Stimulated activated CD4-positive, alpha-beta T cell treated with anti-CD3 and anti-CD28 coated beads, Interleukin-15, amount 100 ng/mL, for 48 hours (primary cell): ENCODE results near the gene STT3B.

Source experiments
- DNase-seq, 2 donors: peaks; one replicate each; pipeline ENCODE4 v3.0.0-alpha.2; 2020; ENCODE audit warnings: low read depth in 2 of 2

The STT3B gene

GRCh38 chr3:31648286-31648968 is 115.7 kb downstream of the STT3B start:
- no peak for DNase-seq

DNA sequence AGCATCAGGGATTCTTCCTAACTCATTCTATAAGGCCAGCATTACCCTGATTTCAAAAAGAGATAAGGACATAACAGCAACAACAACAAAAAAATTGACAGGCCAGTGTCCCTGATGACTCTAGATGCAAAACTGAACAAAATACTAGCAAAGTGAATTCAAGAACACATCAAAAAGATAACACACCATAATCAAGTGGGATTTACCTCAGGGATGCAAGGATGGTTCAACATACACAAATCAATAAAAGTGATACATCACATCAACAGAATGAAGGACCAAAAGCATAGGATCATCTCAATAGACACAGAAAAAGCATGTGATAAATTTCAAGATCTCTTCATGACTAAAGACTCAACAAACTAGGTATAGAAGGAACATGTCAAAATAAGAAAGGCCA is 119.6 kb downstream of the STT3B start:
- DNase-seq = no peak

- DNase-seq = no peak
Measured at GRCh38 chr3:31653464-31653863, 120.7 kb downstream of the STT3B start.

- DNase-seq = no peak
Measured at GRCh38 chr3:31654998-31655397, 122.3 kb downstream of the STT3B start.

DNA sequence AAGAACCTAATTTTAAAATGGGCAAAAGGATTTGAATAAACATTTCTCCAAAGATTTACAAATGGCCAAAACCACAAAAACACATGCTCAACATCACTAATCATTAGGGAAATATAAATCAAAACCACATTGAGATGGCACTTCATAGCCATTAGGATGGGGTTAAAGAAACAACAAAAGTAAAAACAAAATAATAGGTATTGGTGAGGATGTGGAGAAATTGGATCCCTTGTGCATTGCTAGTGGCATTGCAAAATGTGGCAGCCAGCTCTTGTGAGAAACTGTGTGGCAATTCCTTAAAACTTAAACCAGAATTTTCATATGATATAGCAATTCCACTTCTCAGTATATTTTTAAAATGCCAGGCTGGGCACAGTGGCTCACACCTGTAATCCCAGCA is 126.5 kb downstream of the STT3B start:
- no peak for DNase-seq

- DNase-seq = no peak
Measured at GRCh38 chr3:31661286-31661685, 128.6 kb downstream of the STT3B start.

- DNase-seq = no peak
Measured at GRCh38 chr3:31661993-31662670, 129.4 kb downstream of the STT3B start.

- DNase-seq = no peak
Measured at GRCh38 chr3:31664031-31664430, 131.3 kb downstream of the STT3B start.

DNA sequence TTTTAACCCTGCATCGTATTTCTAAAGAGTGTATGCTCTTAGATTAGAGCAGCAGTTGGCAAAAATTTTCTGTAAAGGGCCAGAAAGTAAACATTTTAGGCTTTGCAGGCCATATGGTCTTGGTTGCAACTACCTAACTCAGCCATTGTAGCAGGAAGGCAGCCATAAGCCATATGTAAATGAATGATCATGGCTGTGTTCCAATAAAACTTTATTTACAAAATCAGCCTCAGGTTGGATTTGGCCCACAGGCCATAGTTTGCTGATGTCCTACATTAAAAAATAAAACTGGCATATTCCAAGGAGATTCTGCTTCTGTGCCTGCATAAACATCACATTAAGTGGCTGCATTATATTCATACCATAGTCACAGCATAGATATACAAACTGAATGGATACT is 134.9 kb downstream of the STT3B start:
- DNase-seq = no peak

DNA sequence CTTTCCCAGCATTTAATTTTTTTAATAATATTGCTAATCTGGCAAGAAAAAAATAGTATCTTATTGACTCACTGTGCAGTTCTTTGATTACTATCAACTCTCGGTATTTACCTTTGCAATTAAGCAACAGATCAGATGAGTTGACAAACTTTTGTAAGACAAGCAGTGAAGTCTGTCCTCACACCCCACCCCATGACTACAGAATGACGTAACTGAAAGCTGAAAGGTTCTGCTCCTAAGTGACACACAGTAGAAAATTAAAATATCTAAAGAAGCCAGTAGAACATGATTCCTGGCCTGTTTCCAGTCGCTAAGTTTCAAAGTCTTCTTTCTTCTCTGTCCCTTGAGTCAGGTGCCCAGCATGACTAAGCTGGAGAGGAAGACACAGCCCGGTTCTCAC is 135.5 kb downstream of the STT3B start:
- DNase-seq = no peak

- DNase-seq = no peak
Measured at GRCh38 chr3:31670136-31670535, 137.4 kb downstream of the STT3B start.

GRCh38 chr3:31670722-31671121 is 138.0 kb downstream of the STT3B start:
- no peak for DNase-seq

GRCh38 chr3:31671451-31671850 is 138.7 kb downstream of the STT3B start:
- no peak for DNase-seq

- DNase-seq = no peak
Measured at GRCh38 chr3:31671976-31672375, 139.3 kb downstream of the STT3B start.

- DNase-seq = no peak
Measured at GRCh38 chr3:31673950-31674349, 141.2 kb downstream of the STT3B start.

GRCh38 chr3:31676556-31676955 is 143.8 kb downstream of the STT3B start:
- DNase-seq = no peak

- no peak for DNase-seq
Measured at GRCh38 chr3:31680072-31680870, 147.5 kb downstream of the STT3B start.
